IMR-90 (cell line): ENCODE results near the gene RTEL1. TPM values are rescaled to one million over a fixed set of nuclear protein-coding genes. Genes with fewer than 3 reads are reported as not detected.

ENCODE experiments used
- ATAC-seq: fragments of 200-7000 bp; cut with Tn5 transposase; 2 replicates; pipeline ENCODE4 v1.9.1; 2020; ENCODE audit warnings: low read depth, mild to moderate bottlenecking, moderate library complexity
- BruUV-seq: library from RNA; stranded (reverse); fragments of 400-500 nt; replicated peaks from 2 replicates; lab custom pipeline; 2021; lab: Mats Ljungman, UMichigan
- CTCF ChIA-PET: fragments of 300-600 bp; formaldehyde crosslinking; extraction: SDS; loops from one replicate; lab custom pipeline; 2021; ENCODE audit warnings: antibody characterized with exemption; lab: Yijun Ruan, JAX
- POLR2A ChIA-PET: fragments of 300-600 bp; sonication (Branson Sonifier 250); formaldehyde crosslinking; loops from one replicate; lab custom pipeline; 2022; ENCODE audit warnings: antibody characterized with exemption; ENCODE audit not compliant: unreplicated experiment; lab: Charles Lee
- DNase-seq: peaks from one replicate; pipeline ENCODE4 v3.0.0; 2013
- H2AFZ ChIP-seq: replicated peaks from 2 replicates; pipeline ENCODE3; 2013; ENCODE audit warnings: low read length, mild to moderate bottlenecking; ENCODE audit not compliant: poor library complexity
- H2AK5ac ChIP-seq: 2 replicates; pipeline ENCODE4 v1.6.1; 2013; ENCODE audit warnings: low read depth, low read length, inconsistent platforms
- H2AK9ac ChIP-seq: replicated peaks from 2 replicates; pipeline ENCODE3; 2013; ENCODE audit warnings: mild to moderate bottlenecking, low read depth, low read length, moderate library complexity; ENCODE audit not compliant: poor library complexity
- H2BK120ac ChIP-seq: 2 replicates; pipeline ENCODE4 v1.6.1; 2013; ENCODE audit warnings: low read depth, low read length, inconsistent platforms
- H2BK15ac ChIP-seq: 3 replicates; pipeline ENCODE4 v1.6.1; 2013; ENCODE audit warnings: low read depth, low read length, inconsistent platforms
- H2BK20ac ChIP-seq: 2 replicates; pipeline ENCODE4 v1.6.1; 2013; ENCODE audit warnings: low read depth, mild to moderate bottlenecking, inconsistent platforms, low read length, moderate library complexity
- H2BK5ac ChIP-seq: 2 replicates; pipeline ENCODE4 v1.6.1; 2013; ENCODE audit warnings: mild to moderate bottlenecking, low read depth, low read length, inconsistent platforms; ENCODE audit not compliant: poor library complexity, severe bottlenecking
- H3K14ac ChIP-seq: replicated peaks from 2 replicates; pipeline ENCODE4 v1.6.1; 2013; ENCODE audit warnings: low read depth, low read length, inconsistent platforms
- H3K18ac ChIP-seq: 2 replicates; pipeline ENCODE4 v1.6.1; 2013; ENCODE audit warnings: low read depth, low read length, control low read depth
- H3K23ac ChIP-seq: 2 replicates; pipeline ENCODE4 v1.6.1; 2013; ENCODE audit warnings: low read depth, low read length, inconsistent platforms
- H3K27ac ChIP-seq: 2 replicates; pipeline ENCODE4 v1.5.1; 2013; ENCODE audit warnings: mild to moderate bottlenecking, control low read depth, low read length; ENCODE audit not compliant: insufficient read depth
- H3K27me3 ChIP-seq: 2 replicates; pipeline ENCODE4 v1.6.1; 2013; ENCODE audit warnings: low read length; ENCODE audit not compliant: control insufficient read depth, insufficient read depth
- H3K36me3 ChIP-seq: 2 replicates; pipeline ENCODE4 v1.6.1; 2013; ENCODE audit warnings: low read length, mixed read lengths; ENCODE audit not compliant: control insufficient read depth, insufficient read depth
- H3K4ac ChIP-seq: 2 replicates; pipeline ENCODE4 v1.6.1; 2013; ENCODE audit warnings: low read depth, low read length, inconsistent platforms
- H3K4me1 ChIP-seq: 2 replicates; pipeline ENCODE4 v1.6.1; 2013; ENCODE audit warnings: low read length, mixed read lengths; ENCODE audit not compliant: control insufficient read depth, insufficient read depth
- H3K4me2 ChIP-seq: 2 replicates; pipeline ENCODE4 v1.6.1; 2013; ENCODE audit warnings: low read depth, mild to moderate bottlenecking, control low read depth, low read length, moderate library complexity
- H3K4me3 ChIP-seq: 2 replicates; pipeline ENCODE4 v1.5.1; 2013; ENCODE audit warnings: low read depth, mild to moderate bottlenecking, control low read depth, low read length, moderate library complexity; ENCODE audit not compliant: insufficient read depth
- H3K56ac ChIP-seq: 2 replicates; pipeline ENCODE4 v1.6.1; 2013; ENCODE audit warnings: low read length, inconsistent platforms; ENCODE audit not compliant: insufficient read depth; ENCODE audit errors: extremely low read depth
- H3K79me1 ChIP-seq, 2 experiments: 2 replicates each; pipeline ENCODE4 v1.6.1; 2013; ENCODE audit warnings: low read length in 2 of 2, inconsistent platforms in 1 of 2, low read depth in 1 of 2
- H3K9ac ChIP-seq: 2 replicates; pipeline ENCODE4 v1.6.1; 2013; ENCODE audit warnings: low read depth, low read length, control low read depth
- H3K9me1 ChIP-seq: 2 replicates; pipeline ENCODE4 v1.6.1; 2013; ENCODE audit warnings: low read length, inconsistent platforms; ENCODE audit not compliant: insufficient read depth
- H3K9me3 ChIP-seq: 2 replicates; pipeline ENCODE4 v1.6.1; 2013; ENCODE audit warnings: low read length; ENCODE audit not compliant: control insufficient read depth, insufficient read depth
- H4K20me1 ChIP-seq: 2 replicates; pipeline ENCODE4 v1.6.1; 2013; ENCODE audit warnings: low read length, inconsistent platforms; ENCODE audit not compliant: insufficient read depth
- H4K5ac ChIP-seq: 2 replicates; pipeline ENCODE4 v1.6.1; 2013; ENCODE audit warnings: mild to moderate bottlenecking, low read depth, low read length, control low read depth
- H4K8ac ChIP-seq, 2 experiments: 2 replicates each; pipeline ENCODE4 v1.6.1; 2013; ENCODE audit warnings: low read depth in 2 of 2, low read length in 2 of 2, control low read depth in 1 of 2, inconsistent platforms in 1 of 2
- H4K91ac ChIP-seq: 2 replicates; pipeline ENCODE4 v1.6.1; 2013; ENCODE audit warnings: low read depth, low read length, inconsistent platforms; ENCODE audit not compliant: insufficient read depth
- FOS ChIP-seq: fragments of 150-350 bp; IDR thresholded peaks from 2 replicates; pipeline ENCODE4 v1.6.1; 2016; ENCODE audit warnings: low read depth, low read length
- WGBS, 2 experiments: methylation state at CpG; one replicate each; pipeline versions ENCODE4 v1.1.5 to v1.1.7; 2013; ENCODE audit warnings: missing lambda C conversion rate in 2 of 2; ENCODE audit not compliant: insufficient read length in 1 of 2; ENCODE audit errors: extremely low coverage in 2 of 2; 5-methylcytosine and 5-hydroxymethylcytosine counted together
- dilution Hi-C: fragments of 300-500 bp; cut with HindIII; formaldehyde crosslinking; loops from one replicate; pipeline ENCODE4 v1.14.3; 2018; ENCODE audit warnings: low sequenced_read_pairs; ENCODE audit not compliant: unreplicated experiment
- in situ Hi-C: fragments of 300-500 bp; cut with MboI; formaldehyde crosslinking; loops from 3 replicates; pipeline ENCODE4 v1.14.3; 2019; ENCODE audit warnings: low sequenced_read_pairs, inconsistent platforms, mixed read lengths
- intact Hi-C: fragments of 100-400 bp; cut with micrococcal nuclease; formaldehyde crosslinking; loops from 2 replicates; pipeline ENCODE4 v1.10.0; 2022
- polyA plus RNA-seq, 3 experiments: library from polyadenylated mRNA; depleted of rRNA; stranded (reverse); fragments of >200 nt; gene quantifications; 2 replicates each; pipeline ENCODE4 v1.2.3, GENCODE V29; 2012; ENCODE audit warnings: low replicate concordance in 1 of 3
- total RNA-seq: library from RNA; depleted of rRNA; stranded (reverse); fragments of >200 nt; gene quantifications from 2 replicates; pipeline ENCODE4 v1.2.3, GENCODE V29; 2012

The RTEL1 gene
- total and polyA plus RNA-seq, 2 of the 4 experiments (the other 2 are of a cell fraction), result 14.7 to 18.8 TPM

DNA sequence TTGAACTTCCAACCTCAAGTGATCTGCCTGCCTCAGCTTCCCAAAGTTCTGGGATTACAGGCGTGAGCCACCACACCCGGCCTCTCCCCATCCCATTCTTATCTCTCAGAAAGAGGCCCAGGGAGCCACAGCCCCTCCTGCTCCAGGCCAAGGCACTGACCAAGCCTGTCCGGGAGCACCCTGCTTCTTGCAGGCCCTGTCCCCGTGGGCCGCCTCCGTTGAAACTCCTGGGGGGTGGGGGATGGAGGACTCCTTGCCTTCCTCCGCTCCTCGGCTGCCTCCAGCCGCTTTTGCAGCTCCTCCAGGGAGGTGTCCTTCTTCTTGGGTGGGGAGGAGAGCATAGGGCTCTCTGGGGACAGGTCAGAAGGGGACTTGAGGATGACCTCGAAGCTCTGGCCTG, 14.6 kb upstream of the RTEL1 start:
- H2AK9ac ChIP-seq, result no peak overlapping the region
- H3K4me3 ChIP-seq, result no peak overlapping the region
- no peak overlapping the region for H3K9ac ChIP-seq
- no peak overlapping the region for H3K14ac ChIP-seq
- no peaks in the 10 kb centered on the region for H3K27me3 ChIP-seq
- no peak overlapping the region for H2BK20ac ChIP-seq
- H3K4ac ChIP-seq, result no peak overlapping the region
- no peaks in the 10 kb centered on the region; the same call in 1 of the 2 replicates for H3K9me1 ChIP-seq
- TF ChIP-seq FOS, result no peak
- no peaks in the 10 kb centered on the region for H3K4me1 ChIP-seq
- no peak overlapping the region for H2AK5ac ChIP-seq
- intact Hi-C loops, result no loop called here
- ATAC-seq (no peak), DNase-seq (no peak)
- H3K9me3 ChIP-seq, result no peaks in the 10 kb centered on the region
- WGBS, 2 experiments, result 85% methylated on average over 4 of the region's 10 CpGs; no CpG with 5 or more reads in 1 of the 2 experiments
- H4K91ac ChIP-seq, result no peak overlapping the region
- H4K5ac ChIP-seq, result no peak overlapping the region
- BruUV-seq, result no TSS peak
- H2BK120ac ChIP-seq, result no peak overlapping the region
- in situ Hi-C loops, result no loop called here
- no peak overlapping the region for H4K8ac ChIP-seq
- H3K4me2 ChIP-seq, result no peak overlapping the region
- ChIA-PET CTCF (no interaction called here), POLR2A (no interaction called here)
- no peak overlapping the region for H3K23ac ChIP-seq
- H2AFZ ChIP-seq, result no peak overlapping the region
- dilution Hi-C loops, result no loop called here
- no peaks in the 10 kb centered on the region for H3K36me3 ChIP-seq
- H2BK15ac ChIP-seq, result no peak overlapping the region
- no peak overlapping the region for H2BK5ac ChIP-seq
- no peak overlapping the region for H3K18ac ChIP-seq
- peaks cover 3% of the 10 kb centered on the region; the same call in 1 of the 2 replicates for H4K20me1 ChIP-seq
- H3K56ac ChIP-seq, result no peak overlapping the region
- no peak overlapping the region for H3K27ac ChIP-seq
- no peaks in the 10 kb centered on the region; a peak in 1 of 4 replicates for H3K79me1 ChIP-seq
